GM13976 (cell line): Measurements from ENCODE around the gene AQP5.

Source experiments
- DNase-seq: peaks from one replicate; pipeline ENCODE4 v3.0.0; 2012; ENCODE audit warnings: low spot score
- CTCF ChIP-seq: IDR thresholded peaks from 2 replicates; pipeline ENCODE4 v1.5.1; 2012; ENCODE audit warnings: borderline replicate concordance, mild to moderate bottlenecking; ENCODE audit not compliant: insufficient read depth; ENCODE audit errors: extremely low read depth, missing control alignments, control extremely low read depth
- in situ Hi-C: fragments of 300-500 bp; cut with MboI; formaldehyde crosslinking; loops from one replicate; pipeline ENCODE4 v1.12.0; 2022; ENCODE audit warnings: low sequenced_read_pairs, mixed read lengths, inconsistent platforms; ENCODE audit not compliant: unreplicated experiment

Gene AQP5

GRCh38 chr12:49937639-49938300 lies 23.9 kb upstream of the AQP5 start:
- no peak for DNase-seq
- in situ Hi-C loops, result no loop called here
- TF ChIP-seq CTCF, result no peak

GRCh38 chr12:49939307-49939706 lies 22.4 kb upstream of the AQP5 start:
- in situ Hi-C loops, result no loop called here
- no peak for TF ChIP-seq CTCF
- no peak for DNase-seq

GRCh38 chr12:49939707-49940106 lies 22.0 kb upstream of the AQP5 start:
- no peak for TF ChIP-seq CTCF
- in situ Hi-C loops, result no loop called here
- no peak for DNase-seq

- TF ChIP-seq CTCF, result no peak
- in situ Hi-C loops, result no loop called here
- no peak for DNase-seq
These were observed 19.8 kb upstream of the AQP5 start for GRCh38 chr12:49941556-49942511.

- TF ChIP-seq CTCF, result no peak
- no peak for DNase-seq
- in situ Hi-C loops, result no loop called here
These were observed 19.2 kb upstream of the AQP5 start for GRCh38 chr12:49942512-49942893.

- no peak for DNase-seq
- no peak for TF ChIP-seq CTCF
- in situ Hi-C loops, result no loop called here
These were observed 18.6 kb upstream of the AQP5 start for GRCh38 chr12:49942921-49943624.
